HepG2 (cell line): ENCODE data around the gene CDC14A. TPM values are rescaled to one million over a fixed set of nuclear protein-coding genes. Genes with fewer than 3 reads are reported as not detected.

ENCODE experiments used
- ATAC-seq: fragments of 200-7000 bp; cut with Tn5 transposase; 3 replicates; pipeline ENCODE4 v1.9.1; 2020; ENCODE audit warnings: mild to moderate bottlenecking, moderate library complexity
- BruUV-seq: library from RNA; stranded (reverse); fragments of 400-500 nt; replicated peaks from 2 replicates; lab custom pipeline; 2021; lab: Mats Ljungman, UMichigan
- CTCF ChIA-PET: fragments of 300-600 bp; formaldehyde crosslinking; extraction: SDS; loops from one replicate; lab custom pipeline; 2021; ENCODE audit warnings: low total read pairs, inconsistent platforms, low intra/inter-chr PET ratio; lab: Yijun Ruan, JAX
- POLR2A ChIA-PET: fragments of 350-600 bp; sonication (Branson Sonifier 250); formaldehyde crosslinking; loops from one replicate; lab custom pipeline; 2020; ENCODE audit warnings: antibody characterized with exemption, inconsistent platforms; lab: Yijun Ruan, JAX
- DNase-seq: peaks from one replicate; pipeline ENCODE4 v3.0.0-alpha.2; 2015; ENCODE audit warnings: low spot score
- FAIRE-seq: peaks from 3 replicates; lab custom pipeline; 2011; peaks lifted over from hg19 to GRCh38; lab: Jason Lieb, UNC
- H2AFZ ChIP-seq: one replicate; pipeline ENCODE4 v1.6.1; 2011; ENCODE audit warnings: low read length, inconsistent platforms
- H3K27ac ChIP-seq: fragments of 300-600 bp; 3 replicates; pipeline ENCODE4 v1.8.0; 2011; ENCODE audit warnings: mixed run types, mild to moderate bottlenecking, mixed read lengths, low read length, inconsistent platforms; ENCODE audit not compliant: insufficient read depth; ENCODE audit errors: extremely low read length
- H3K27me3 ChIP-seq, 2 experiments: fragments of 200-600 bp in 1 of 2; 2 replicates in 1 of 2; 3 replicates in 1 of 2; pipeline versions ENCODE4 v1.6.0 to v1.8.0; 2011; ENCODE audit warnings: low read length in 2 of 2, mild to moderate bottlenecking in 2 of 2, moderate library complexity in 2 of 2, inconsistent platforms in 1 of 2; ENCODE audit not compliant: insufficient read depth in 2 of 2, control insufficient read depth in 1 of 2
- H3K36me3 ChIP-seq, 2 experiments: fragments of 200-600 bp in 1 of 2; replicated peaks in 1 of 2; 2 replicates in 1 of 2; 3 replicates in 1 of 2; pipeline versions ENCODE4 v1.5.1 to v1.8.0; 2011; ENCODE audit warnings: low read length in 2 of 2, inconsistent platforms in 1 of 2; ENCODE audit not compliant: insufficient read depth in 2 of 2, control insufficient read depth in 1 of 2
- H3K4me1 ChIP-seq: 2 replicates; pipeline ENCODE4 v1.5.1; 2012; ENCODE audit warnings: low read length, inconsistent platforms; ENCODE audit not compliant: insufficient read depth
- H3K4me2 ChIP-seq: 2 replicates; pipeline ENCODE4 v1.6.0; 2011; ENCODE audit warnings: low read depth, low read length, inconsistent platforms
- H3K4me3 ChIP-seq, 3 experiments: fragments of 200-600 bp in 1 of 3; sonication (generic), shearing (Covaris generic) in 1 of 3; replicated peaks in 1 of 3; 2 replicates each; pipeline ENCODE4 v1.5.1; 2011 to 2016; ENCODE audit warnings: low read length in 3 of 3, inconsistent platforms in 2 of 3, low read depth in 2 of 3, mild to moderate bottlenecking in 2 of 3, control low read depth in 1 of 3, mixed read lengths in 1 of 3; ENCODE audit not compliant: insufficient read depth in 1 of 3
- H3K79me2 ChIP-seq: one replicate; pipeline ENCODE4 v1.6.1; 2011; ENCODE audit warnings: low read length, inconsistent platforms; ENCODE audit not compliant: insufficient read depth
- H3K9ac ChIP-seq: 2 replicates; pipeline ENCODE4 v1.6.0; 2011; ENCODE audit warnings: mild to moderate bottlenecking, low read depth, low read length, inconsistent platforms; ENCODE audit not compliant: insufficient read depth
- H3K9me3 ChIP-seq: 2 replicates; pipeline ENCODE4 v1.5.1; 2012; ENCODE audit warnings: mild to moderate bottlenecking, low read length
- H4K20me1 ChIP-seq: 2 replicates; pipeline ENCODE4 v1.6.0; 2011; ENCODE audit warnings: inconsistent platforms, mild to moderate bottlenecking, low read length, moderate library complexity; ENCODE audit not compliant: insufficient read depth
- CTCF ChIP-seq: sonication (generic); formaldehyde crosslinking; IDR thresholded peaks from 2 replicates; pipeline ENCODE4 v1.5.0; 2020; ENCODE audit warnings: mild to moderate bottlenecking, missing genetic modification reagents, moderate library complexity
- FOXC1 ChIP-seq: sonication (generic); formaldehyde crosslinking; IDR thresholded peaks from 2 replicates; pipeline ENCODE4 v1.8.0; 2022; ENCODE audit warnings: mild to moderate bottlenecking, missing genetic modification reagents, borderline replicate concordance
- HMGXB4 ChIP-seq, 2 experiments: sonication (generic) in 1 of 2; formaldehyde crosslinking in 1 of 2; IDR thresholded peaks; 2 replicates each; pipeline versions ENCODE4 v1.4.0 to v1.6.1; 2018 to 2020; ENCODE audit warnings: missing genetic modification reagents in 2 of 2, borderline replicate concordance in 1 of 2, low read depth in 1 of 2, mild to moderate bottlenecking in 1 of 2, missing biosample characterization in 1 of 2
- KIAA2018 ChIP-seq: sonication (generic); formaldehyde crosslinking; IDR thresholded peaks from 2 replicates; pipeline ENCODE4 v1.5.0; 2020; ENCODE audit warnings: mild to moderate bottlenecking, missing genetic modification reagents, borderline replicate concordance
- KLF12 ChIP-seq: sonication (generic); formaldehyde crosslinking; IDR thresholded peaks from 2 replicates; pipeline ENCODE4 v1.4.0; 2020; ENCODE audit warnings: missing genetic modification reagents, borderline replicate concordance
- TARDBP ChIP-seq: sonication (generic); formaldehyde crosslinking; IDR thresholded peaks from 2 replicates; pipeline ENCODE4 v1.8.0; 2022; ENCODE audit warnings: mild to moderate bottlenecking, missing genetic modification reagents
- ZKSCAN8 ChIP-seq: IDR thresholded peaks from 2 replicates; pipeline ENCODE4 v1.6.1; 2016; ENCODE audit warnings: borderline replicate concordance, missing genetic modification reagents, missing compliant biosample characterization
- in situ Hi-C: cut with HindIII; loops from 2 replicates; pipeline ENCODE4 v1.10.0; 2017; ENCODE audit warnings: low pct_unique_long_range_greater_than_20kb; ENCODE audit not compliant: extremely low pct_ligation_motif_present
- intact Hi-C: fragments of 100-400 bp; cut with micrococcal nuclease; formaldehyde crosslinking; loops from one replicate; pipeline ENCODE4 v1.10.0; 2022; ENCODE audit not compliant: unreplicated experiment
- polyA plus RNA-seq, 8 experiments: library from polyadenylated mRNA; depleted of rRNA in 3 of 8; stranded (reverse) in 7 of 8; unstranded in 1 of 8; fragments of >200 nt; fragmentation: Illumina TruSeq in 4 of 8; extraction: Trizol in 4 of 8; gene quantifications; 2 replicates each; pipeline versions ENCODE4 v1.2.1 to v1.2.3, GENCODE V29; 2011 to 2016; ENCODE audit warnings: low read depth in 4 of 8, missing spikeins in 1 of 8, mixed read lengths in 1 of 8; ENCODE audit not compliant: insufficient read depth in 1 of 8
- total RNA-seq, 5 experiments: library from RNA; depleted of rRNA; stranded (reverse); fragments of >200 nt; fragmentation: Illumina TruSeq; extraction: Trizol; gene quantifications; 2 replicates each; pipeline ENCODE4 v1.2.3, GENCODE V29; 2016; ENCODE audit warnings: low read depth in 1 of 5
- TF ChIP-seq, protein P1 (sequence below): sonication (generic); formaldehyde crosslinking; IDR thresholded peaks from 2 replicates; pipeline ENCODE4 v1.8.0; 2022; ENCODE audit warnings: mild to moderate bottlenecking, missing genetic modification reagents; ENCODE audit not compliant: insufficient replicate concordance

Gene CDC14A
- total and polyA plus RNA-seq, 2 of the 13 experiments (the other 11 are each of a cell fraction or from before 2014, with no cell fraction given): 2.8 to 4.9 TPM

- TF ChIP-seq, protein P1, sequence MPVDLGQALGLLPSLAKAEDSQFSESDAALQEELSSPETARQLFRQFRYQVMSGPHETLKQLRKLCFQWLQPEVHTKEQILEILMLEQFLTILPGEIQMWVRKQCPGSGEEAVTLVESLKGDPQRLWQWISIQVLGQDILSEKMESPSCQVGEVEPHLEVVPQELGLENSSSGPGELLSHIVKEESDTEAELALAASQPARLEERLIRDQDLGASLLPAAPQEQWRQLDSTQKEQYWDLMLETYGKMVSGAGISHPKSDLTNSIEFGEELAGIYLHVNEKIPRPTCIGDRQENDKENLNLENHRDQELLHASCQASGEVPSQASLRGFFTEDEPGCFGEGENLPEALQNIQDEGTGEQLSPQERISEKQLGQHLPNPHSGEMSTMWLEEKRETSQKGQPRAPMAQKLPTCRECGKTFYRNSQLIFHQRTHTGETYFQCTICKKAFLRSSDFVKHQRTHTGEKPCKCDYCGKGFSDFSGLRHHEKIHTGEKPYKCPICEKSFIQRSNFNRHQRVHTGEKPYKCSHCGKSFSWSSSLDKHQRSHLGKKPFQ (CRISPR knock-in tag): no peak
- no peak for TF ChIP-seq HMGXB4 (CRISPR knock-in tag; IDR thresholded peaks at IDR 0.05; ENCODE audit: borderline replicate concordance in 1 of 2, low read depth in 1 of 2)
- TF ChIP-seq, all 625 proteins: peak for 0
These were observed 71.6 kb downstream of the CDC14A start (continued) for GRCh38 chr1:100423832-100424337.

DNA sequence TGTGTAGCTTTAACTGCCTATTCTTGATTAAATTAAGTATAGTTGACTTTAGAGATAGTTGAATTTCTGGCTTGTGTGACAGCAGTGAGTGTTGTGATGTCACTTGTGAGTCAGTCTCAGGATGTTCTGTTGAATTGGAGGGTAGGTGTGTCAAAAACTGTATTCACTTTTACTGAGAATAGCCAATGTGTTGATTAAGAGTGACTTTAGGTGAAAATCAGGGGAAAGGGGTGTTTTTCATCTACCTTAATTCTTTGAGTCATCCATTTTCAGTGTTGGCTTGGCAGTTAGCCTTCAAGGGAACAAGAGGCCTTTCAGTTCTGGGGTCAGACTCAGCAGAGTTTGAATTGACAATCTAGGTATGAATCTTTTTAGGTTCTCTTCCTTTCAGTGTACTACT is 75.9 kb downstream of the CDC14A start:
- intact Hi-C loops: no loop called here
- Histone ChIP-seq H3K4me2 (no peak overlapping the region), H3K4me3 (no peak overlapping the region), H3K36me3 (no peaks in the 10 kb centered on the region), H3K9me3 (no peaks in the 10 kb centered on the region), H2AFZ (no peak overlapping the region), H3K27me3 (no peaks in the 10 kb centered on the region), H3K27ac (no peak overlapping the region), H4K20me1 (no peaks in the 10 kb centered on the region), H3K4me1 (no peaks in the 10 kb centered on the region), H3K9ac (no peak overlapping the region), H3K79me2 (no peaks in the 10 kb centered on the region)
- in situ Hi-C loops: no loop called here
- DNase-seq (no peak), ATAC-seq (no peak), FAIRE-seq (no peak)
- POLR2A ChIA-PET: no interaction called here
- CTCF ChIA-PET: no interaction called here
- BruUV-seq: no TSS peak
- TF ChIP-seq KIAA2018: no peak
- no peak for TF ChIP-seq KLF12
- no peak for TF ChIP-seq TARDBP (CRISPR knock-in tag)
- TF ChIP-seq FOXC1 (CRISPR knock-in tag): no peak
- TF ChIP-seq ZKSCAN8: no peak
- no peak for TF ChIP-seq CTCF (CRISPR knock-in tag)
